Ishikawa (cell line): ENCODE data around the gene CACNA1G.
A peak's percentile ranks its signal among the peaks of the same experiment; 100 is the strongest.

Experiments used
- CEBPB ChIP-seq: IDR thresholded peaks from 2 replicates; pipeline ENCODE4 v1.6.1; 2012
- CREB1 ChIP-seq: IDR thresholded peaks from 2 replicates; pipeline ENCODE4 v1.6.1; 2012; ENCODE audit warnings: low read depth
- EGR1 ChIP-seq: IDR thresholded peaks from 2 replicates; pipeline ENCODE4 v1.6.1; 2012
- EP300 ChIP-seq: IDR thresholded peaks from 2 replicates; pipeline ENCODE4 v1.6.1; 2012; ENCODE audit warnings: borderline replicate concordance
- FOXM1 ChIP-seq: IDR thresholded peaks from 2 replicates; pipeline ENCODE4 v1.6.1; 2012; ENCODE audit warnings: low read depth, borderline replicate concordance
- MAX ChIP-seq: IDR thresholded peaks from 2 replicates; pipeline ENCODE4 v1.6.1; 2012
- NFIC ChIP-seq: IDR thresholded peaks from 2 replicates; pipeline ENCODE4 v1.6.1; 2012
- RAD21 ChIP-seq: IDR thresholded peaks from 2 replicates; pipeline ENCODE4 v1.6.1; 2012; ENCODE audit warnings: low read depth
- REST ChIP-seq: IDR thresholded peaks from 2 replicates; pipeline ENCODE4 v1.6.1; 2012; ENCODE audit warnings: low read depth, mild to moderate bottlenecking
- TAF1 ChIP-seq: IDR thresholded peaks from 2 replicates; pipeline ENCODE4 v1.6.1; 2012; ENCODE audit warnings: low read depth, mild to moderate bottlenecking
- TCF12 ChIP-seq: IDR thresholded peaks from 2 replicates; pipeline ENCODE4 v1.6.1; 2012; ENCODE audit warnings: low read depth
- TEAD4 ChIP-seq: IDR thresholded peaks from 2 replicates; pipeline ENCODE4 v1.6.1; 2012
- USF1 ChIP-seq: IDR thresholded peaks from 2 replicates; pipeline ENCODE4 v1.6.1; 2012
- YY1 ChIP-seq: IDR thresholded peaks from 2 replicates; pipeline ENCODE4 v1.6.1; 2012; ENCODE audit warnings: low read depth
- ZBTB7A ChIP-seq: IDR thresholded peaks from 2 replicates; pipeline ENCODE4 v1.6.1; 2012; ENCODE audit warnings: low read depth

CACNA1G gene

DNA sequence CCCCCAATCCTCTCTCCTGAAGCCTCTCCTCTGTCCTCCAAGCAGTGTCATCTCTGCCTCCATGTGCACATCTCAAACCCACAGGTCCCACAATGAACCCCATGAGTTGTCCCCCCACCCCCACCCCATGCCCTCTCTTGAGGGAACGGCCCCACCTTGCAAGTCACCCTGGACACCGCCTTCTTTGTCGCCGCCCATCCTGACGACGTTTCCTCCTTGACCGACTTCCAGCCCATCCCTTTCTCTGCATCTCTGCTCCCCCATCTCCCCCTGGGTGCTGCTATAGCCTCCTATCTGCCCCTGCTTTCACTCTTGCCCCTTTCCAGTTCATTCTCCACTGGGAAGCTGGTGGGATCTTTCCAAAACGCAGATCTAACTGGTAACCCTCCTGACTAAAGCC lies 15.2 kb upstream of the CACNA1G start:
- TF ChIP-seq TAF1 = no peak

DNA sequence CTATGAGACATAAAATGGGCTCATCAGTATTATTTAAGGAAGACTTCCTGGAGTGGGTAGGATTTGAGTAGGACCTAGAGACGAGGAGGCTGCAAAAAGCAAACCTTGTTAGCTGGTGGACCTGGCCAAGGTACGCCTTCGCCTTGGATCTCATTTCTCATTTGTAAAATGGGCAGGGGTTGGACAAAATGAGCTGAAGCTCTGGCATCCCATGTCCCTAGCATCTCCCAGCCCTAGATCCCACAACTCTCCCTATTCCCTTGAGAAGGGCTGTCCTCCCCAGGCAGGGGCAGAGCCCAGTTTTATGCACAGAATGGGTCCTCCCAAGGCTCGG lies 13.8 kb upstream of the CACNA1G start:
- TF ChIP-seq EGR1 = no peak
- no peak for TF ChIP-seq CEBPB
- TF ChIP-seq CREB1 = no peak
- TF ChIP-seq USF1 = no peak
- TF ChIP-seq TAF1 = no peak
- TF ChIP-seq YY1 = no peak
- TF ChIP-seq RAD21 = no peak
- no peak for TF ChIP-seq TEAD4
- no peak for TF ChIP-seq FOXM1
- no peak for TF ChIP-seq TCF12
- TF ChIP-seq REST = no peak
- no peak for TF ChIP-seq NFIC
- no peak for TF ChIP-seq ZBTB7A
- TF ChIP-seq MAX = no peak

- TF ChIP-seq TCF12 (no peak), RAD21 (peak; percentile 99), EGR1 (0 out of 2 replicates have a peak, but pooled peaks have one; percentile 23), REST (no peak), TAF1 (0 out of 2 replicates have a peak, but pooled peaks have one; percentile 27), FOXM1 (no peak), YY1 (peak; percentile 81), USF1 (no peak), NFIC (no peak), MAX (peak; percentile 41; the same call in 1 of the 2 replicates), TEAD4 (peak; percentile 29; the same call in 1 of the 2 replicates), CREB1 (no peak), EP300 (no peak), CEBPB (no peak), ZBTB7A (no peak)
Observed at GRCh38 chr17:50547035-50547735, 13.3 kb upstream of the CACNA1G start, which contains the start of gene SPATA20. TSS of gene SPATA20 (plus strand) at chr17:50547174. CDS start at chr17:50547209, 35 bp downstream.

DNA sequence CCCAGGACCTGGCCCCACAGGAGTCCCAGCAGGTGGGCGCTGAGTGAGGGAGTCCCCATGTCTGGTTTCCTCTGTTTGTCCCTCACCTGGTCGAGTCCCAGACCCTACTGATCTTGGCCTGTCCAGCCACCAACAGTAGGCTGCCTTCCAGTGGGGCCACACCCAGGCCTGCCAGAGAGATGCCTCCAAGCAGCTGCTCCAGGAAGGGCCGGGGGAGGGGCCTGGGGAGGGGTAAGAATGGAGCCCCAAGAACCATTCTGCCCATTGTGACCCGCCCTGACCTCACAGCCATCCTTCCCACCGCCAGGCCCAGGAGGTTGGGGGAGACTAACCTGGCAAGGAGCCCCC lies 12.8 kb upstream of the CACNA1G start:
- no peak for TF ChIP-seq CEBPB
- no peak for TF ChIP-seq RAD21
- TF ChIP-seq YY1 = no peak
- TF ChIP-seq REST = no peak
- no peak for TF ChIP-seq EP300
- TF ChIP-seq MAX = no peak
- no peak for TF ChIP-seq TCF12
- no peak for TF ChIP-seq FOXM1
- TF ChIP-seq USF1 = no peak
- no peak for TF ChIP-seq CREB1
- no peak for TF ChIP-seq NFIC
- TF ChIP-seq TAF1 = no peak
- TF ChIP-seq TEAD4 = no peak
- no peak for TF ChIP-seq EGR1
- TF ChIP-seq ZBTB7A = no peak
